Measurements from ENCODE around the gene CPT2.

Gene CPT2

DNA sequence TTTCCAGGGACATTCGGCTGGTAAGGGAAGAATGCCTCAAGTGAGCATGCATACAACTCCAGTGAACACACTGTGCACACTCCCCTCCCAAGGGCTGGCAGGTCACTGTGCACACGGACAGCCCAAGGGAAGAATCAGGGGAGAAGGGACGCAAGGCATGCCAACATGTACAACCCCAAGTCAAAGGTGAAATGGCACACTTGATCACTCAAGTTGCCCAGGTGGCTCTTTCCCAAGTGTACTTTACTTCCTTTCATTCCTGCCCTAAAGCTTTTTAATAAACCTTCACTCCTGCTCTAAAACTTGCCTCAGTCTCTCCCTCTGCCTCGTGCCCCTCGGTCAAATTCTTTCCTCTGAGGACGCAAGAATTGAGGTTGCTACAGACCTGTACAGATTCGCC is 40.7 kb upstream of the CPT2 start:
- H3K9ac ChIP-seq (ENCODE audit: low read length), result no peak overlapping the region
- H3K36me3 ChIP-seq (replicated peaks; ENCODE audit: insufficient read depth, low read length), result no peaks in the 10 kb centered on the region
- no peak overlapping the region for H3K4me2 ChIP-seq (ENCODE audit: low read depth, low read length)
- no peaks in the 10 kb centered on the region for H4K20me1 ChIP-seq (ENCODE audit: insufficient read depth, low read length)
- H2AFZ ChIP-seq (ENCODE audit: low read length), result no peak overlapping the region
- H3K27ac ChIP-seq (ENCODE audit: low read length), result no peak overlapping the region
- no peaks in the 10 kb centered on the region for H3K9me2 ChIP-seq (replicated peaks; ENCODE audit: insufficient read depth, low read length)
- H3K9me3 ChIP-seq (replicated peaks; ENCODE audit: insufficient read depth, low read length), result no peaks in the 10 kb centered on the region
- H3K4me1 ChIP-seq (ENCODE audit: low read length), result no peaks in the 10 kb centered on the region
- no peaks in the 10 kb centered on the region for H3K79me2 ChIP-seq (ENCODE audit: low read length)
- H3K4me3 ChIP-seq (ENCODE audit: low read length), result no peak overlapping the region
- no peaks in the 10 kb centered on the region for H3K27me3 ChIP-seq (replicated peaks; ENCODE audit: insufficient read depth, low read length)
- H3F3A ChIP-seq (ENCODE audit: insufficient read depth, low read length), result no peaks in the 10 kb centered on the region
- no peak for DNase-seq
- TF ChIP-seq, protein P1, sequence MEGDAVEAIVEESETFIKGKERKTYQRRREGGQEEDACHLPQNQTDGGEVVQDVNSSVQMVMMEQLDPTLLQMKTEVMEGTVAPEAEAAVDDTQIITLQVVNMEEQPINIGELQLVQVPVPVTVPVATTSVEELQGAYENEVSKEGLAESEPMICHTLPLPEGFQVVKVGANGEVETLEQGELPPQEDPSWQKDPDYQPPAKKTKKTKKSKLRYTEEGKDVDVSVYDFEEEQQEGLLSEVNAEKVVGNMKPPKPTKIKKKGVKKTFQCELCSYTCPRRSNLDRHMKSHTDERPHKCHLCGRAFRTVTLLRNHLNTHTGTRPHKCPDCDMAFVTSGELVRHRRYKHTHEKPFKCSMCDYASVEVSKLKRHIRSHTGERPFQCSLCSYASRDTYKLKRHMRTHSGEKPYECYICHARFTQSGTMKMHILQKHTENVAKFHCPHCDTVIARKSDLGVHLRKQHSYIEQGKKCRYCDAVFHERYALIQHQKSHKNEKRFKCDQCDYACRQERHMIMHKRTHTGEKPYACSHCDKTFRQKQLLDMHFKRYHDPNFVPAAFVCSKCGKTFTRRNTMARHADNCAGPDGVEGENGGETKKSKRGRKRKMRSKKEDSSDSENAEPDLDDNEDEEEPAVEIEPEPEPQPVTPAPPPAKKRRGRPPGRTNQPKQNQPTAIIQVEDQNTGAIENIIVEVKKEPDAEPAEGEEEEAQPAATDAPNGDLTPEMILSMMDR (IDR thresholded peaks at IDR 0.05; ENCODE audit: low read length), result no peak
- TF ChIP-seq EZH2phosphoT487 (IDR thresholded peaks at IDR 0.05; ENCODE audit: low read length), result no peak
- no peak for TF ChIP-seq EZH2 (optimal IDR thresholded peaks at IDR 0.05; ENCODE audit: low read depth, low read length)

DNA sequence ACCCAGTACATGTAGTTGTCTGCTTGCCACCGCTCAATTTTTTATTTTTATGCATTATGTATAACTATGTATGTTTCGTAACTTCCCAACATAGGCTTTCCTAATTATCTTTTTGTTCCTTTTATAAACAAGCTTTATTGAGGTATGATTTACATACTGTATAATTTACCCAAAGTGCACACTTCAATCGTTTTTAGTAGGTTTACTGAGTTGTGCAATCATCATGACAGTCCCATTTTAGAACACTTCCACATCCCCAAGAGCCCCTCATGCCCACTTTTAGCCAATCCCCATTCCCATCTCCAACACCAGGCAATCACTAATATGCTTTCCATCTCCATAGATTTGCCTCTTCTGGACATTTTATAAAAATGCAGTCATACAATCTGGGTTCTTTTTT is 39.8 kb upstream of the CPT2 start:
- Histone ChIP-seq H3F3A (ENCODE audit: insufficient read depth, low read length) (no peaks in the 10 kb centered on the region), H3K36me3 (replicated peaks; ENCODE audit: insufficient read depth, low read length) (no peaks in the 10 kb centered on the region), H2AFZ (ENCODE audit: low read length) (no peak overlapping the region), H3K79me2 (ENCODE audit: low read length) (no peaks in the 10 kb centered on the region), H3K9ac (ENCODE audit: low read length) (no peak overlapping the region), H3K4me3 (ENCODE audit: low read length) (no peak overlapping the region), H4K20me1 (ENCODE audit: insufficient read depth, low read length) (no peaks in the 10 kb centered on the region), H3K27ac (ENCODE audit: low read length) (no peak overlapping the region), H3K9me3 (replicated peaks; ENCODE audit: insufficient read depth, low read length) (no peaks in the 10 kb centered on the region), H3K4me2 (ENCODE audit: low read depth, low read length) (no peak overlapping the region), H3K9me2 (replicated peaks; ENCODE audit: insufficient read depth, low read length) (no peaks in the 10 kb centered on the region), H3K27me3 (replicated peaks; ENCODE audit: insufficient read depth, low read length) (no peaks in the 10 kb centered on the region), H3K4me1 (ENCODE audit: low read length) (no peaks in the 10 kb centered on the region)
- TF ChIP-seq EZH2 (optimal IDR thresholded peaks at IDR 0.05; ENCODE audit: low read depth, low read length) (no peak), EZH2phosphoT487 (IDR thresholded peaks at IDR 0.05; ENCODE audit: low read length) (no peak)
- TF ChIP-seq, protein P1 (IDR thresholded peaks at IDR 0.05; ENCODE audit: low read length), result no peak
- no peak for DNase-seq

DNA sequence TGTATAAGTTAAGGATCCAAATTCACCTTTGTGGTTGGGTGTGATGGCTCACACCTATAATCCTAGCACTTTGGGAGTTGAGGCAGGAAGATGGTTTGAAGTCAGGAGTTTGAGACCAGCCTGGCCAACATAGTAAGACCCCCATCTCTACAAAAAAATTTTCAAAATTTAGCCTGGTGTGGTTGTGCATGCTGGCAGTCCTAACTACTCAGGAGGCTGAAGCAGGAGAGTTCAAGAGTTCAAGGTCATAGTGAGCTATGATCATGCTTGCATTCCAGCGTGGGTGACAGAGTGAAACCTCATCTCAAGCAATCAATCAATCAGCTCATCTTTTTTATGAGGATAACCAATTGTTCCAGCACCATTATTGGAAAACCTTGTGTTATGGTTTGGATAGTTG is 37.7 kb upstream of the CPT2 start:
- Histone ChIP-seq H3K4me1 (ENCODE audit: low read length) (no peaks in the 10 kb centered on the region), H3K27me3 (replicated peaks; ENCODE audit: insufficient read depth, low read length) (no peaks in the 10 kb centered on the region), H3K79me2 (ENCODE audit: low read length) (no peaks in the 10 kb centered on the region), H3K4me2 (ENCODE audit: low read depth, low read length) (no peak overlapping the region), H3F3A (ENCODE audit: insufficient read depth, low read length) (no peaks in the 10 kb centered on the region), H3K4me3 (ENCODE audit: low read length) (no peak overlapping the region), H3K9ac (ENCODE audit: low read length) (no peak overlapping the region), H3K36me3 (replicated peaks; ENCODE audit: insufficient read depth, low read length) (no peaks in the 10 kb centered on the region), H3K9me3 (replicated peaks; ENCODE audit: insufficient read depth, low read length) (no peaks in the 10 kb centered on the region), H3K9me2 (replicated peaks; ENCODE audit: insufficient read depth, low read length) (no peaks in the 10 kb centered on the region), H3K27ac (ENCODE audit: low read length) (no peak overlapping the region), H4K20me1 (ENCODE audit: insufficient read depth, low read length) (no peaks in the 10 kb centered on the region), H2AFZ (ENCODE audit: low read length) (no peak overlapping the region)
- TF ChIP-seq, protein P1 (IDR thresholded peaks at IDR 0.05; ENCODE audit: low read length), result no peak
- TF ChIP-seq EZH2 (optimal IDR thresholded peaks at IDR 0.05; ENCODE audit: low read depth, low read length), result no peak
- TF ChIP-seq EZH2phosphoT487 (IDR thresholded peaks at IDR 0.05; ENCODE audit: low read length), result no peak
- no peak for DNase-seq

Measured in MM.1S (cell line).